PC-3 (cell line): ENCODE results near the gene AOAH. TPM values are rescaled to one million over a fixed set of nuclear protein-coding genes. Genes with fewer than 3 reads are reported as not detected.
A peak's percentile ranks its signal among the peaks of the same experiment; 100 is the strongest.

Experiments
- ATAC-seq: fragments of 200-7000 bp; cut with Tn5 transposase; 2 replicates; pipeline ENCODE4 v1.9.1; 2020; ENCODE audit warnings: mild to moderate bottlenecking, moderate library complexity
- BruUV-seq: library from RNA; stranded (reverse); fragments of 400-500 nt; replicated peaks from 2 replicates; lab custom pipeline; 2021; lab: Mats Ljungman, UMichigan
- CTCF ChIA-PET: fragments of 300-600 bp; sonication (Branson Sonifier 250); formaldehyde crosslinking; loops from one replicate; lab custom pipeline; 2022; ENCODE audit warnings: antibody characterized with exemption; lab: Charles Lee
- POLR2A ChIA-PET: fragments of 300-600 bp; sonication (Branson Sonifier 250); formaldehyde crosslinking; loops from one replicate; lab custom pipeline; 2022; ENCODE audit warnings: antibody characterized with exemption; ENCODE audit not compliant: unreplicated experiment; lab: Charles Lee
- DNase-seq: peaks from one replicate; pipeline ENCODE4 v3.0.0-alpha.2; 2015
- H2AFZ ChIP-seq: fragments of 300-600 bp; sonication (generic); 2 replicates; pipeline ENCODE4 v1.6.0; 2016; ENCODE audit warnings: antibody characterized with exemption, low read length
- H3F3A ChIP-seq: fragments of 300-600 bp; sonication (generic); one replicate; pipeline ENCODE4 v1.6.0; 2017; ENCODE audit warnings: antibody characterized with exemption, low read length, control low read depth, mild to moderate bottlenecking; ENCODE audit not compliant: unreplicated experiment
- H3K27ac ChIP-seq: fragments of 300-600 bp; sonication (generic); 2 replicates; pipeline ENCODE4 v1.5.1; 2016; ENCODE audit warnings: mild to moderate bottlenecking, low read length
- H3K27me3 ChIP-seq: fragments of 300-600 bp; sonication (generic); 2 replicates; pipeline ENCODE4 v1.6.1; 2016; ENCODE audit warnings: low read length, mixed read lengths
- H3K36me3 ChIP-seq: fragments of 300-600 bp; sonication (generic); 2 replicates; pipeline ENCODE4 v1.6.1; 2016; ENCODE audit warnings: low read depth, mixed run types, low read length, mixed read lengths
- H3K4me1 ChIP-seq: fragments of 300-600 bp; sonication (generic); 2 replicates; pipeline ENCODE4 v1.5.1; 2016; ENCODE audit warnings: low read length; ENCODE audit not compliant: insufficient read depth
- H3K4me2 ChIP-seq: fragments of 300-600 bp; sonication (generic); 2 replicates; pipeline ENCODE4 v1.6.0; 2016; ENCODE audit warnings: low read length
- H3K4me3 ChIP-seq: fragments of 300-600 bp; sonication (generic); 2 replicates; pipeline ENCODE4 v1.5.1; 2016; ENCODE audit warnings: mild to moderate bottlenecking, low read length, mixed read lengths
- H3K79me2 ChIP-seq: fragments of 300-600 bp; sonication (generic); 2 replicates; pipeline ENCODE4 v1.6.1; 2017; ENCODE audit warnings: low read length, mixed read lengths
- H3K9ac ChIP-seq: fragments of 300-600 bp; sonication (generic); 2 replicates; pipeline ENCODE4 v1.6.0; 2016; ENCODE audit warnings: mild to moderate bottlenecking, low read length
- H3K9me2 ChIP-seq: fragments of 300-600 bp; sonication (generic); replicated peaks from 2 replicates; pipeline ENCODE4 v1.6.1; 2016; ENCODE audit warnings: mixed run types, low read length, mixed read lengths
- H3K9me3 ChIP-seq: fragments of 300-600 bp; sonication (generic); 2 replicates; pipeline ENCODE4 v1.6.1; 2016; ENCODE audit warnings: low read length, mixed read lengths
- H4K20me1 ChIP-seq: fragments of 300-600 bp; sonication (generic); 2 replicates; pipeline ENCODE4 v1.6.1; 2016; ENCODE audit warnings: low read length, mixed read lengths
- EZH2 ChIP-seq: fragments of 300-600 bp; sonication (generic); IDR thresholded peaks from one replicate; pipeline ENCODE4 v1.6.1; 2017; ENCODE audit warnings: antibody characterized with exemption, mild to moderate bottlenecking, low read length; ENCODE audit not compliant: unreplicated experiment
- EZH2phosphoT487 ChIP-seq: fragments of 300-600 bp; sonication (generic); IDR thresholded peaks from 2 replicates; pipeline ENCODE4 v1.6.1; 2018; ENCODE audit warnings: mild to moderate bottlenecking, antibody characterized with exemption, low read length, borderline replicate concordance
- intact Hi-C: fragments of 100-400 bp; cut with micrococcal nuclease; formaldehyde crosslinking; loops from 2 replicates; pipeline ENCODE4 v1.9.0; 2023
- total RNA-seq: library from RNA; depleted of rRNA; stranded (reverse); fragments of >200 nt; gene quantifications from 2 replicates; pipeline ENCODE4 v1.2.3, GENCODE V29; 2014
- TF ChIP-seq, protein P1 (sequence below): fragments of 300-600 bp; sonication (generic); conservative IDR thresholded peaks from 2 replicates; pipeline ENCODE4 v1.5.1; 2017; ENCODE audit warnings: antibody characterized with exemption, low read depth, mild to moderate bottlenecking, low read length

The AOAH gene
- total RNA-seq, 1 experiment from 2014 or later = not detected

DNA sequence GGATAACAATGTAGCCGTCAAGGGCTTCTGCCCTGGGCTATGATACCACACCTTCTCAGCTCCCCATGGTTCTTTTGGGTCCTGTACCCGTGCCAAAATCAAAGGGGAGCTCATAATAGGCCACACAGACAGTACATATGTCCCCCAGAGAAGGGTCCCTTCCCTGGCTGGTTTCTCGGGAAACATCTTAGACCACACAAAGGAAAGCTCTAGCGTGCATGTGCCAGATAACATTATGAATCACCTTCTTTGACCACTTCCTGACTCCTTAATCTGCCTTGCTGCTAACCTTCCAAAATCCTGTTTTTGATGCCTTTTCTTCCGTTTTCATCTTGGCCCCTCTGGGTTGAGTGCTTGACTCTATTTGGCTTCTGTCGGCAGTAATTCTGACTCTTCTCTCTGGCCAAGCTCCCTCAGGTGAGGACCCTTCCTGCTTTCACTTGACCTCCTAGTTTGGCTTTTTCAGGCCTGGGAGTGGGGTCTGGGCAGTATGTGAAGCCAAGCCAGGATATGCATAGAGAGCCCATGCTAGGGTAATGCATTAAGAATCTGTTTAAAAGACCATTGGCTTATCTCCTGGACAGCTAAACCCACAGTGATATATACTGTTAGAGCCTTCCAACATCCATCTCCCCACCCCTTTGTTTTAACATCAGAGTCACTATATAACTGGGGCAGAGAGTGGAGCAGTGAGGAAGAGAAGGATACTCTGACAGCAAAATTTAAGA is 249.8 kb downstream of the AOAH start:
- DNase-seq (peak; percentile 48), ATAC-seq (peak; percentile 49)
- Histone ChIP-seq H3K4me2 (no peak overlapping the region), H3K9ac (no peak overlapping the region), H3K36me3 (no peaks in the 10 kb centered on the region), H3K9me2 (no peaks in the 10 kb centered on the region), H3K27ac (no peak overlapping the region), H4K20me1 (no peaks in the 10 kb centered on the region), H3K9me3 (no peaks in the 10 kb centered on the region), H3K4me1 (0 out of 2 replicates have a peak, but pooled peaks cover 7% of the 10 kb centered on the region), H3K79me2 (no peaks in the 10 kb centered on the region), H3K27me3 (no peaks in the 10 kb centered on the region), H3K4me3 (no peak overlapping the region), H2AFZ (no peak overlapping the region), H3F3A (no peaks in the 10 kb centered on the region)
- intact Hi-C loops = no loop called here
- CTCF ChIA-PET = no interaction called here
- POLR2A ChIA-PET = no interaction called here
- TF ChIP-seq EZH2phosphoT487 (no peak), EZH2 (no peak)
- TF ChIP-seq, protein P1, sequence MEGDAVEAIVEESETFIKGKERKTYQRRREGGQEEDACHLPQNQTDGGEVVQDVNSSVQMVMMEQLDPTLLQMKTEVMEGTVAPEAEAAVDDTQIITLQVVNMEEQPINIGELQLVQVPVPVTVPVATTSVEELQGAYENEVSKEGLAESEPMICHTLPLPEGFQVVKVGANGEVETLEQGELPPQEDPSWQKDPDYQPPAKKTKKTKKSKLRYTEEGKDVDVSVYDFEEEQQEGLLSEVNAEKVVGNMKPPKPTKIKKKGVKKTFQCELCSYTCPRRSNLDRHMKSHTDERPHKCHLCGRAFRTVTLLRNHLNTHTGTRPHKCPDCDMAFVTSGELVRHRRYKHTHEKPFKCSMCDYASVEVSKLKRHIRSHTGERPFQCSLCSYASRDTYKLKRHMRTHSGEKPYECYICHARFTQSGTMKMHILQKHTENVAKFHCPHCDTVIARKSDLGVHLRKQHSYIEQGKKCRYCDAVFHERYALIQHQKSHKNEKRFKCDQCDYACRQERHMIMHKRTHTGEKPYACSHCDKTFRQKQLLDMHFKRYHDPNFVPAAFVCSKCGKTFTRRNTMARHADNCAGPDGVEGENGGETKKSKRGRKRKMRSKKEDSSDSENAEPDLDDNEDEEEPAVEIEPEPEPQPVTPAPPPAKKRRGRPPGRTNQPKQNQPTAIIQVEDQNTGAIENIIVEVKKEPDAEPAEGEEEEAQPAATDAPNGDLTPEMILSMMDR = no peak
- no TSS peak for BruUV-seq

DNA sequence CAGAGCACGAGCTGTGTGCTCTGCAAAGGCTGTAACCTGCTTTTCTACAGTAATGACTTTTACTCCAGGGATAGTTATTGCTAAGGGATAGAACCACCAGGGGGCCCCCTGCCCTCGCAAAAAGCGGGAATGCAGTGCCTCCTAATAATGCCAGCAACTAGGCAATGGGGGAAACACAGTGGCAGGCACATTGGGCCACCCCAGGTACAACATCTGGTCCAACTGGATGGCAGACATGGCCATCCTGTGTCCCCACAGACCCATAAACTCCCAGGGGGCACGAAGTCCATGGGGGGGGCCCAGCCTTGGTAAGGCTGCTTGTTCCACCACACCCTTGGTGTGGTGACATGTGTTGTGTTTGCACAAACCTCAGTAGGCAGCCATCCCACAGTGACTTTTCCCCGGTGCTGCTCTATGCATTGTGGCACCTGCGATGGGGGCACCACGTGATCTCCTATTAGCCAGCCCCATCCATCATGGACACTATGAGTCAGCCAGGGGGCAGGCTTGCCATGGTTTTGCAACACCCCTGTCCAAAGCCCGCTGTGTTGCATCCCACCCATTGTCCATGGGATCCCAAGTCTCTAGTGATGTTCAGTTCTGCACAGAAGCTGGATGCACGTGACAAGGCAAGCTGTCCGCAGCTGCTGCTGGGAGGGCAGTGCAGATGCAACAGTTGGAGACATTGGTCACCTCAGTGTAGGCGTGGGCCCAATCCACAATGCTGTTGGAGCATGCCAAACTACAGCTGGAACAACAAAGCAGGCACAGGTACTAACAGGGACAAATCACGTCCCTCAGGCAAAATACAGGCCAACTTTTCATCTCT is 250.6 kb downstream of the AOAH start:
- TF ChIP-seq EZH2 = no peak
- TF ChIP-seq, protein P1 = peak; percentile 75
- TF ChIP-seq EZH2phosphoT487 = no peak
- Histone ChIP-seq H3K9me2 (no peaks in the 10 kb centered on the region), H3K9me3 (no peaks in the 10 kb centered on the region), H2AFZ (no peak overlapping the region), H3K9ac (no peak overlapping the region), H3K4me1 (0 out of 2 replicates have a peak, but pooled peaks cover 7% of the 10 kb centered on the region), H3K4me2 (no peak overlapping the region), H4K20me1 (no peaks in the 10 kb centered on the region), H3K27me3 (no peaks in the 10 kb centered on the region), H3K4me3 (no peak overlapping the region), H3K27ac (no peak overlapping the region), H3K36me3 (no peaks in the 10 kb centered on the region), H3K79me2 (no peaks in the 10 kb centered on the region), H3F3A (no peaks in the 10 kb centered on the region)
- ChIA-PET CTCF (no interaction called here), POLR2A (no interaction called here)
- intact Hi-C loops = no loop called here
- ATAC-seq = peak; percentile 44
- peak; percentile 58 for DNase-seq
- BruUV-seq = no TSS peak
